ENCODE measurements around the gene IL22RA1. TPM values are rescaled to one million over a fixed set of nuclear protein-coding genes. Genes with fewer than 3 reads are reported as not detected.

IL22RA1 gene
- total RNA-seq, 2 donors from 2014 or later, result not detected

- ATAC-seq (replicated peaks), result no peak
- H3K27me3 Mint-ChIP-seq, result peaks cover 4% of the 10 kb centered on the region
- no peak overlapping the region for H3K27ac Mint-ChIP-seq
- no peaks in the 10 kb centered on the region for H3K36me3 Mint-ChIP-seq (ENCODE audit: low read depth)
- H3K4me3 Mint-ChIP-seq, result no peak overlapping the region
- no peaks in the 10 kb centered on the region for H3K9me3 Mint-ChIP-seq
- no peaks in the 10 kb centered on the region for H3K4me1 Mint-ChIP-seq
These were observed 61.8 kb downstream of the IL22RA1 start for GRCh38 chr1:24081190-24081589.

DNA sequence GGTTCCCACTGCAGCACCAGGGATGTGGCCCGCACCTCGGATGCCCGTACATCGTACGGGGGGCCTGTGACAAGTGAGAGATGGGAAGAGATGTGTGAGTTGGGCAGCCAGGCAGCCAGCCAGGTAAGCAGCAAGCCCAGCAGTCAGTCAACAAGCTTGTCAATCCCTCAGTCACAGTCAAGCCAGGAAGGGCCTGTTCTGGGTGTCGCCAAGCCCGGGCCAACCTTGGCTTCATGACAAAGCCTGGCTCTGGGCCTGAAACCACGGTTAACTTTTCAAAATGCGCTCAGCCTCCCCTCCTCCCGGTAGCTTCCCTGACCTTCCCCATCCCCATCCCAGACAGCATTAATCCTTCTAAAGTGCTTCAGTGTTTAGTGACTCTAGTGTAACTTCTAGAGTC lies 62.8 kb downstream of the IL22RA1 start:
- H3K27me3 Mint-ChIP-seq, result peaks cover 3% of the 10 kb centered on the region
- H3K36me3 Mint-ChIP-seq (ENCODE audit: low read depth), result no peaks in the 10 kb centered on the region
- H3K9me3 Mint-ChIP-seq, result no peaks in the 10 kb centered on the region
- H3K4me1 Mint-ChIP-seq, result no peaks in the 10 kb centered on the region
- ATAC-seq (replicated peaks), result no peak
- no peak overlapping the region for H3K27ac Mint-ChIP-seq
- H3K4me3 Mint-ChIP-seq, result no peak overlapping the region

DNA sequence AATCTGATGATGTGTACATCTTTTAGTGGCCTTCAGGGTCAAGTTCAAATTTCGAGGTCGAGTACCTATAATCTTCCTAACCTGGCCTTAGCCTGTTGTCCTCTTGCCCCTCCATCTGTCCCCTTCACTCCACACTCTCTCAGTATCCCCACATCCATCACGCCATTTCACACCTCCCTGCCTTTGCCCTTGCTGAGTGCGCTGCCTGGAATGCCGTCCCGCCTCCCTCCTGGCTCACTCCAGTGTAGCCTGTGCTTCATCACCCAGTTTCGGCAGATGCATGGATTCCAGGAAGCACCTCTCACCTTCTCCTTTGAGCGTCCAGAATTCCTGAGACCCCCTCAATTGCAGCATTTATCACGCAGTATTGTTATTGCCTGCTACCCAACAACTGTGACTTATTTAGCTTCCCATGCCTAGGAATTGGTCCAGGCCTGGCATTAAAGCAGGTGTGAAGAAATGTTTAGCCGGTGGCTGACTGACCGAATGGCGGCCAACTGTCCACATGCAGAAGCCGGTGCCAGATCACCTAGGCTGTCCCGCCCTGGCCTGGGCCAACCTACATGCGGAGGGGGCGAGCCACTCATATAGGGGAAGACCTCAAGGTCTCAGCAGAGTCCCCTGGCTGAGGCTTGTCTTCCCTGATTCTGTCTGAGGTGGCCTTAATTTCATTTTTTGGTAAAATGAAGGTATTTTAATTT lies 65.5 kb downstream of the IL22RA1 start:
- Mint-ChIP-seq H3K36me3 (ENCODE audit: low read depth) (no peaks in the 10 kb centered on the region), H3K4me1 (no peaks in the 10 kb centered on the region), H3K27ac (no peak overlapping the region), H3K27me3 (no peaks in the 10 kb centered on the region), H3K9me3 (no peaks in the 10 kb centered on the region), H3K4me3 (no peak overlapping the region)
- no peak for ATAC-seq (replicated peaks)

- Mint-ChIP-seq H3K9me3 (no peaks in the 10 kb centered on the region), H3K27me3 (no peaks in the 10 kb centered on the region), H3K27ac (no peak overlapping the region), H3K4me1 (no peaks in the 10 kb centered on the region), H3K36me3 (ENCODE audit: low read depth) (no peaks in the 10 kb centered on the region), H3K4me3 (no peak overlapping the region)
- ATAC-seq (replicated peaks), result no peak
These were observed 67.0 kb downstream of the IL22RA1 start for GRCh38 chr1:24075946-24076345.

DNA sequence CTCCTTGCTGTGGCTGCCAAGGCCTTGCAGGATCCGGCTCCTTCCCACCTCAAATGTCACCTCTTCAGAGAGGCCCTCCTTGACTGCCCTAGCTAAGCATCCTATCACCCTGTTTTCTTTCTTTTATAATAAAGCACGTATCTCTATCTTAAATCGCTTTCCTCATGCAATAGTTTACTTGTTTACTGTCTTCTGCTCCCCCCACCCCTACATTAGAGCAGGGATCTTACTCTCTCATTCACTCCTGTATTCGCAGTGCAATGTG lies 67.4 kb downstream of the IL22RA1 start:
- H3K9me3 Mint-ChIP-seq, result no peaks in the 10 kb centered on the region
- ATAC-seq (replicated peaks), result no peak
- no peaks in the 10 kb centered on the region for H3K36me3 Mint-ChIP-seq (ENCODE audit: low read depth)
- no peak overlapping the region for H3K27ac Mint-ChIP-seq
- H3K4me3 Mint-ChIP-seq, result no peak overlapping the region
- H3K4me1 Mint-ChIP-seq, result no peaks in the 10 kb centered on the region
- no peaks in the 10 kb centered on the region for H3K27me3 Mint-ChIP-seq

- H3K4me3 Mint-ChIP-seq, result no peak overlapping the region
- no peaks in the 10 kb centered on the region for H3K27me3 Mint-ChIP-seq
- no peaks in the 10 kb centered on the region for H3K4me1 Mint-ChIP-seq
- H3K9me3 Mint-ChIP-seq, result no peaks in the 10 kb centered on the region
- no peak overlapping the region for H3K27ac Mint-ChIP-seq
- no peaks in the 10 kb centered on the region for H3K36me3 Mint-ChIP-seq (ENCODE audit: low read depth)
- ATAC-seq (replicated peaks), result no peak
These were observed 67.9 kb downstream of the IL22RA1 start for GRCh38 chr1:24074817-24075589.

DNA sequence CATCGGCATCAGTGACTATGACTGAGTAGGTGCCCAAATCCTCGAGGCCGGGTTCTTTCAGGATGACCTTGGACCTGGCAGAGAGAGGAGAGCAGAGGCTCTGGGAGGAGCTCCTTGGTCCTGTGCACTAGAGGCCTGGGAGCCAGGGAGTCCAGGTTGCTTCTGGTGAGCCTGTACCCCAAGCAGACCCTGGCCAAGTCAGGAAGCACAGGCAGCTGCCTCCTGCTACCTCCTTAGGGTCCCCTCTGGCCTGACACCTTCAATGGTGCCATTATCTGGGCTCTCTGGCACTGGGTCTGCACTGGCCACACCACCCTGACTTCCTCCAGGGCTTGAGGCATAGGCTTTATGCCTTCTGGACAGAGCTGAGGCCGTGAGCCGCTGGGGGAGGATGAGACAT lies 68.7 kb downstream of the IL22RA1 start:
- no peak for ATAC-seq (replicated peaks)
- Mint-ChIP-seq H3K9me3 (no peaks in the 10 kb centered on the region), H3K27me3 (no peaks in the 10 kb centered on the region), H3K36me3 (ENCODE audit: low read depth) (no peaks in the 10 kb centered on the region), H3K4me3 (no peak overlapping the region), H3K4me1 (no peaks in the 10 kb centered on the region), H3K27ac (no peak overlapping the region)

GRCh38 chr1:24071941-24072340 lies 71.0 kb downstream of the IL22RA1 start:
- no peak for ATAC-seq (replicated peaks)
- Mint-ChIP-seq H3K4me3 (no peak overlapping the region), H3K9me3 (no peaks in the 10 kb centered on the region), H3K27ac (no peak overlapping the region), H3K27me3 (no peaks in the 10 kb centered on the region), H3K36me3 (ENCODE audit: low read depth) (no peaks in the 10 kb centered on the region), H3K4me1 (no peaks in the 10 kb centered on the region)

DNA sequence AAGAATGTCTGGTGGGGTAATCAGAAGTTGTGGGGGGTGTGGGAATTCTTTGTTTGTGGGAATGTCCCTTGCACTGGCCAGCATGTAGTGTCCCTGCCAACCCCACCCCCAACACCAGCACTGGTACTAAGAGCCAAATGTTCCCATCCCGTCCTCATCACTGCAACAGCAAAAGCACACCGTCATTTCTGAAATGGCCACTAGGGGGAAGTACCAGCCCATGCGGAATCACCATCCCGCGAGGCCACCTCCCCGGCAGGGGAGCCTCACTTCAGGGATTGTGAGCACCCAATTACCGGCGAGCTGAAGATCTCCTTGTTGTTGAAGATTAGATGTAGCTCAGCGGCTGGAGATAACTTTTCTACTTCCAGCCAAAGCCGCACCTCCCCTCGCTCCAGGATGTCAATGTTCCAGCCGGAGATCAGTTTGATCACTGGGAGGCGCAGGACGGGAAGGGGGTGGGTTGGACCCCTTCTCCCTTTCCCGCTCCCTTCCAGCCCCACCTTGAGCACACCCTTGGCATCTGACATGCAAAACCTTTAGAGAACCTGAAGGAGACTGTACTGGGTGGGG lies 72.0 kb downstream of the IL22RA1 start:
- Mint-ChIP-seq H3K36me3 (ENCODE audit: low read depth) (no peaks in the 10 kb centered on the region), H3K9me3 (no peaks in the 10 kb centered on the region), H3K4me1 (no peaks in the 10 kb centered on the region), H3K4me3 (no peak overlapping the region), H3K27me3 (no peaks in the 10 kb centered on the region), H3K27ac (no peak overlapping the region)
- ATAC-seq (replicated peaks), result peak; percentile 91

GRCh38 chr1:24069817-24070216 lies 73.1 kb downstream of the IL22RA1 start:
- no peak overlapping the region for H3K27ac Mint-ChIP-seq

More at GRCh38 chr1:24069817-24070216, 73.1 kb downstream of the IL22RA1 start:
- Mint-ChIP-seq H3K9me3 (no peaks in the 10 kb centered on the region), H3K4me3 (no peak overlapping the region), H3K27me3 (no peaks in the 10 kb centered on the region), H3K36me3 (ENCODE audit: low read depth) (no peaks in the 10 kb centered on the region), H3K4me1 (no peaks in the 10 kb centered on the region)
- no peak for ATAC-seq (replicated peaks)

Other genes with a start within 250 kb of the IL22RA1 start
- gene CNR2, start 229.8 kb downstream of the IL22RA1 start, total RNA-seq, result under 1 TPM; 0.04 to 0.08 TPM
- 100 to 1,000 TPM; 112 to 125 TPM for gene PNRC2, start 183.3 kb downstream of the IL22RA1 start, total RNA-seq
- 100 to 1,000 TPM; 168 to 199 TPM for gene SRSF10, start 162.8 kb downstream of the IL22RA1 start, total RNA-seq
- not detected for gene MYOM3, start 31.0 kb downstream of the IL22RA1 start, total RNA-seq
- gene IFNLR1, start 44.1 kb upstream of the IL22RA1 start, total RNA-seq, result 1 to 10 TPM; 1.6 to 9.2 TPM
- not detected for gene GRHL3, start 176.2 kb upstream of the IL22RA1 start, total RNA-seq

Data from activated T-helper 17 cell treated with anti-CD3 and anti-CD28 coated beads, Interleukin-2, amount 50 U/mL, for 72 hours (primary cell).